Stomach (tissue), 4 donors: ENCODE measurements around the gene ARHGEF4.

Experiments used
- CTCF ChIP-seq, 7 experiments: fragments of 450-650 bp in 4 of 7; fragments of 200-600 bp in 3 of 7; sonication (generic) in 3 of 7; IDR thresholded peaks; one replicate each; pipeline ENCODE4 v1.5.1; 2016 to 2019; ENCODE audit warnings: antibody characterized with exemption in 7 of 7, control low read depth in 2 of 7, mild to moderate bottlenecking in 1 of 7
- POLR2A ChIP-seq, 4 donors: fragments of 450-650 bp; IDR thresholded peaks; one replicate each; pipeline ENCODE4 v1.6.1; 2016; ENCODE audit warnings: antibody characterized with exemption in 4 of 4, control low read depth in 2 of 4, mild to moderate bottlenecking in 1 of 4, moderate library complexity in 1 of 4
- POLR2AphosphoS5 ChIP-seq, 3 donors: sonication (generic); formaldehyde crosslinking; IDR thresholded peaks; one replicate each; pipeline ENCODE4 v1.6.1; 2016; ENCODE audit warnings: antibody characterized with exemption in 3 of 3

GRCh38 chr2:130823886-130824491 lies 12.7 kb upstream of the ARHGEF4 start:
- no peak for TF ChIP-seq CTCF (IDR thresholded peaks at IDR 0.05)
- TF ChIP-seq POLR2A (IDR thresholded peaks at IDR 0.05): no peak
- no peak for TF ChIP-seq POLR2AphosphoS5 (IDR thresholded peaks at IDR 0.05)
